HepG2 (cell line): ENCODE measurements around the gene CRTC2. TPM values are rescaled to one million over a fixed set of nuclear protein-coding genes. Genes with fewer than 3 reads are reported as not detected.

Source experiments
- MAZ ChIP-seq, 2 experiments: sonication (generic) in 1 of 2; formaldehyde crosslinking in 1 of 2; IDR thresholded peaks; 2 replicates each; pipeline versions ENCODE4 v1.5.0 to v1.6.1; 2012 to 2020; ENCODE audit warnings: low read depth in 2 of 2, mild to moderate bottlenecking in 2 of 2, borderline replicate concordance in 1 of 2, improper control_type of control experiment in 1 of 2, low read length in 1 of 2, missing genetic modification reagents in 1 of 2, moderate library complexity in 1 of 2
- NFATC3 ChIP-seq: sonication (generic); formaldehyde crosslinking; IDR thresholded peaks from 2 replicates; pipeline ENCODE4 v1.5.1; 2020; ENCODE audit warnings: mild to moderate bottlenecking, missing genetic modification reagents
- RAD21 ChIP-seq: fragments of 450-650 bp; formaldehyde crosslinking; IDR thresholded peaks from 2 replicates; pipeline ENCODE4 v1.5.0; 2020; ENCODE audit warnings: mild to moderate bottlenecking
- REL ChIP-seq: sonication (generic); formaldehyde crosslinking; conservative IDR thresholded peaks from 2 replicates; pipeline ENCODE4 v1.8.0; 2022; ENCODE audit warnings: mild to moderate bottlenecking, missing genetic modification reagents, moderate library complexity
- SMARCE1 ChIP-seq: fragments of 450-650 bp; IDR thresholded peaks from 2 replicates; pipeline ENCODE4 v1.6.1; 2017; ENCODE audit warnings: borderline replicate concordance
- STAG1 ChIP-seq: sonication (generic); formaldehyde crosslinking; IDR thresholded peaks from 2 replicates; pipeline ENCODE4 v1.4.0; 2020; ENCODE audit warnings: missing genetic modification reagents
- THYN1 ChIP-seq: sonication (generic); formaldehyde crosslinking; IDR thresholded peaks from 2 replicates; pipeline ENCODE4 v1.8.1; 2023; ENCODE audit warnings: low read depth, mild to moderate bottlenecking, moderate library complexity, missing genetic modification reagents, borderline replicate concordance
- ZBTB39 ChIP-seq: sonication (generic); formaldehyde crosslinking; IDR thresholded peaks from 2 replicates; pipeline ENCODE4 v1.5.0; 2020; ENCODE audit warnings: missing genetic modification reagents
- ZFP36L1 ChIP-seq: sonication (generic); formaldehyde crosslinking; IDR thresholded peaks from 2 replicates; pipeline ENCODE4 v1.8.0; 2022; ENCODE audit warnings: mild to moderate bottlenecking, missing genetic modification reagents, moderate library complexity
- ZNF18 ChIP-seq: sonication (generic); formaldehyde crosslinking; IDR thresholded peaks from 2 replicates; pipeline ENCODE4 v1.8.0; 2022; ENCODE audit warnings: mild to moderate bottlenecking, missing genetic modification reagents; ENCODE audit not compliant: insufficient replicate concordance
- ZNF296 ChIP-seq: sonication (generic); formaldehyde crosslinking; conservative IDR thresholded peaks from 2 replicates; pipeline ENCODE4 v1.5.0; 2020; ENCODE audit warnings: mild to moderate bottlenecking, missing genetic modification reagents
- ZNF460 ChIP-seq: sonication (generic); formaldehyde crosslinking; IDR thresholded peaks from 2 replicates; pipeline ENCODE4 v1.5.1; 2020; ENCODE audit warnings: missing genetic modification reagents, mild to moderate bottlenecking, borderline replicate concordance
- ZNF496 ChIP-seq: sonication (generic); formaldehyde crosslinking; IDR thresholded peaks from 2 replicates; pipeline ENCODE4 v1.8.1; 2023; ENCODE audit warnings: mild to moderate bottlenecking, moderate library complexity, missing genetic modification reagents; ENCODE audit not compliant: insufficient replicate concordance
- polyA plus RNA-seq, 8 experiments: library from polyadenylated mRNA; depleted of rRNA in 3 of 8; stranded (reverse) in 7 of 8; unstranded in 1 of 8; fragments of >200 nt; fragmentation: Illumina TruSeq in 4 of 8; extraction: Trizol in 4 of 8; gene quantifications; 2 replicates each; pipeline versions ENCODE4 v1.2.1 to v1.2.3, GENCODE V29; 2011 to 2016; ENCODE audit warnings: low read depth in 4 of 8, missing spikeins in 1 of 8, mixed read lengths in 1 of 8; ENCODE audit not compliant: insufficient read depth in 1 of 8
- total RNA-seq, 5 experiments: library from RNA; depleted of rRNA; stranded (reverse); fragments of >200 nt; fragmentation: Illumina TruSeq; extraction: Trizol; gene quantifications; 2 replicates each; pipeline ENCODE4 v1.2.3, GENCODE V29; 2016; ENCODE audit warnings: low read depth in 1 of 5
- TF ChIP-seq, protein P1 (sequence below): sonication (generic); formaldehyde crosslinking; IDR thresholded peaks from 2 replicates; pipeline ENCODE4 v1.5.0; 2020; ENCODE audit warnings: mild to moderate bottlenecking, missing genetic modification reagents
- TF ChIP-seq, protein P2 (sequence below): sonication (generic); formaldehyde crosslinking; IDR thresholded peaks from 2 replicates; pipeline ENCODE4 v1.4.0; 2020; ENCODE audit warnings: mild to moderate bottlenecking, missing genetic modification reagents, borderline replicate concordance

Gene CRTC2
- total and polyA plus RNA-seq, 2 of the 13 experiments (the other 11 are each of a cell fraction or from before 2014, with no cell fraction given): 6.1 to 26.7 TPM

- TF ChIP-seq MAZ (IDR thresholded peaks at IDR 0.05; ENCODE audit: borderline replicate concordance, low read depth, low read length) (no peak), MAZ (CRISPR knock-in tag; IDR thresholded peaks at IDR 0.05; ENCODE audit: low read depth) (no peak), ZNF496 (CRISPR knock-in tag) (no peak), ZNF18 (no peak), RAD21 (CRISPR knock-in tag) (0 out of 2 replicates have a peak, but pooled peaks have one; percentile 33), STAG1 (CRISPR knock-in tag) (peak; percentile 36), ZBTB39 (no peak), NFATC3 (CRISPR knock-in tag) (no peak), ZNF296 (CRISPR knock-in tag) (no peak), SMARCE1 (no peak), ZNF460 (CRISPR knock-in tag) (no peak), ZFP36L1 (CRISPR knock-in tag) (no peak), THYN1 (no peak), REL (CRISPR knock-in tag) (no peak)
- TF ChIP-seq, protein P1, sequence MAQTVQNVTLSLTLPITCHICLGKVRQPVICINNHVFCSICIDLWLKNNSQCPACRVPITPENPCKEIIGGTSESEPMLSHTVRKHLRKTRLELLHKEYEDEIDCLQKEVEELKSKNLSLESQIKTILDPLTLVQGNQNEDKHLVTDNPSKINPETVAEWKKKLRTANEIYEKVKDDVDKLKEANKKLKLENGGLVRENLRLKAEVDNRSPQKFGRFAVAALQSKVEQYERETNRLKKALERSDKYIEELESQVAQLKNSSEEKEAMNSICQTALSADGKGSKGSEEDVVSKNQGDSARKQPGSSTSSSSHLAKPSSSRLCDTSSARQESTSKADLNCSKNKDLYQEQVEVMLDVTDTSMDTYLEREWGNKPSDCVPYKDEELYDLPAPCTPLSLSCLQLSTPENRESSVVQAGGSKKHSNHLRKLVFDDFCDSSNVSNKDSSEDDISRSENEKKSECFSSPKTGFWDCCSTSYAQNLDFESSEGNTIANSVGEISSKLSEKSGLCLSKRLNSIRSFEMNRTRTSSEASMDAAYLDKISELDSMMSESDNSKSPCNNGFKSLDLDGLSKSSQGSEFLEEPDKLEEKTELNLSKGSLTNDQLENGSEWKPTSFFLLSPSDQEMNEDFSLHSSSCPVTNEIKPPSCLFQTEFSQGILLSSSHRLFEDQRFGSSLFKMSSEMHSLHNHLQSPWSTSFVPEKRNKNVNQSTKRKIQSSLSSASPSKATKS (CRISPR knock-in tag): no peak
- TF ChIP-seq, protein P2, sequence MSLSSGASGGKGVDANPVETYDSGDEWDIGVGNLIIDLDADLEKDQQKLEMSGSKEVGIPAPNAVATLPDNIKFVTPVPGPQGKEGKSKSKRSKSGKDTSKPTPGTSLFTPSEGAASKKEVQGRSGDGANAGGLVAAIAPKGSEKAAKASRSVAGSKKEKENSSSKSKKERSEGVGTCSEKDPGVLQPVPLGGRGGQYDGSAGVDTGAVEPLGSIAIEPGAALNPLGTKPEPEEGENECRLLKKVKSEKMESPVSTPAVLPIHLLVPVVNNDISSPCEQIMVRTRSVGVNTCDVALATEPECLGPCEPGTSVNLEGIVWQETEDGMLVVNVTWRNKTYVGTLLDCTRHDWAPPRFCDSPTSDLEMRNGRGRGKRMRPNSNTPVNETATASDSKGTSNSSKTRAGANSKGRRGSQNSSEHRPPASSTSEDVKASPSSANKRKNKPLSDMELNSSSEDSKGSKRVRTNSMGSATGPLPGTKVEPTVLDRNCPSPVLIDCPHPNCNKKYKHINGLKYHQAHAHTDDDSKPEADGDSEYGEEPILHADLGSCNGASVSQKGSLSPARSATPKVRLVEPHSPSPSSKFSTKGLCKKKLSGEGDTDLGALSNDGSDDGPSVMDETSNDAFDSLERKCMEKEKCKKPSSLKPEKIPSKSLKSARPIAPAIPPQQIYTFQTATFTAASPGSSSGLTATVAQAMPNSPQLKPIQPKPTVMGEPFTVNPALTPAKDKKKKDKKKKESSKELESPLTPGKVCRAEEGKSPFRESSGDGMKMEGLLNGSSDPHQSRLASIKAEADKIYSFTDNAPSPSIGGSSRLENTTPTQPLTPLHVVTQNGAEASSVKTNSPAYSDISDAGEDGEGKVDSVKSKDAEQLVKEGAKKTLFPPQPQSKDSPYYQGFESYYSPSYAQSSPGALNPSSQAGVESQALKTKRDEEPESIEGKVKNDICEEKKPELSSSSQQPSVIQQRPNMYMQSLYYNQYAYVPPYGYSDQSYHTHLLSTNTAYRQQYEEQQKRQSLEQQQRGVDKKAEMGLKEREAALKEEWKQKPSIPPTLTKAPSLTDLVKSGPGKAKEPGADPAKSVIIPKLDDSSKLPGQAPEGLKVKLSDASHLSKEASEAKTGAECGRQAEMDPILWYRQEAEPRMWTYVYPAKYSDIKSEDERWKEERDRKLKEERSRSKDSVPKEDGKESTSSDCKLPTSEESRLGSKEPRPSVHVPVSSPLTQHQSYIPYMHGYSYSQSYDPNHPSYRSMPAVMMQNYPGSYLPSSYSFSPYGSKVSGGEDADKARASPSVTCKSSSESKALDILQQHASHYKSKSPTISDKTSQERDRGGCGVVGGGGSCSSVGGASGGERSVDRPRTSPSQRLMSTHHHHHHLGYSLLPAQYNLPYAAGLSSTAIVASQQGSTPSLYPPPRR (CRISPR knock-in tag): no peak
These were observed 38.2 kb downstream of the CRTC2 start (continued) for GRCh38 chr1:153919876-153920852.
